K562 (cell line): ENCODE data around the gene MDFIC. TPM values are rescaled to one million over a fixed set of nuclear protein-coding genes. Genes with fewer than 3 reads are reported as not detected.

Experiments used
- ATAC-seq: fragments of 200-7000 bp; cut with Tn5 transposase; 3 replicates; pipeline ENCODE4 v1.9.1; 2020; ENCODE audit warnings: moderate library complexity
- BruUV-seq: library from RNA; stranded (reverse); fragments of 400-500 nt; replicated peaks from 2 replicates; lab custom pipeline; 2021; lab: Mats Ljungman, UMichigan
- CTCF ChIA-PET: fragments of 300-600 bp; formaldehyde crosslinking; extraction: SDS; loops from one replicate; lab custom pipeline; 2021; ENCODE audit warnings: low intra/inter-chr PET ratio; lab: Yijun Ruan, JAX
- POLR2A ChIA-PET: fragments of 300-600, 350-650 bp; sonication (Branson Sonifier 250); formaldehyde crosslinking; extraction: SDS; loops from one replicate; lab custom pipeline; 2021; ENCODE audit warnings: antibody characterized with exemption, inconsistent platforms; lab: Yijun Ruan, JAX
- DNase-seq, 4 experiments: peaks; one replicate each; pipeline versions ENCODE4 v3.0.0 to v3.0.0-alpha.2; 2011 to 2018; ENCODE audit warnings: low spot score in 3 of 4, mixed read lengths in 3 of 4; ENCODE audit errors: extremely low read depth in 1 of 4
- FAIRE-seq: peaks from 2 replicates; lab custom pipeline; 2011; peaks lifted over from hg19 to GRCh38; lab: Jason Lieb, UNC
- H2AFZ ChIP-seq: 2 replicates; pipeline ENCODE4 v1.6.0; 2011; ENCODE audit warnings: low read depth, low read length, control low read depth, inconsistent platforms
- H3K27ac ChIP-seq: fragments of 200-600 bp; 3 replicates; pipeline ENCODE4 v1.8.0; 2011; ENCODE audit warnings: low read depth, mild to moderate bottlenecking, control low read depth, inconsistent platforms, low read length, moderate library complexity, mixed read lengths; ENCODE audit errors: extremely low read depth
- H3K27me3 ChIP-seq, 2 experiments: fragments of 300-600 bp in 1 of 2; 2 replicates in 1 of 2; 3 replicates in 1 of 2; pipeline versions ENCODE4 v1.6.0 to v1.8.0; 2011; ENCODE audit warnings: inconsistent platforms in 2 of 2, low read length in 2 of 2, mild to moderate bottlenecking in 1 of 2, mixed read lengths in 1 of 2, moderate library complexity in 1 of 2; ENCODE audit not compliant: control insufficient read depth in 2 of 2, insufficient read depth in 2 of 2
- H3K36me3 ChIP-seq: fragments of 300-600 bp; 3 replicates; pipeline ENCODE4 v1.8.0; 2011; ENCODE audit warnings: mild to moderate bottlenecking, low read length, inconsistent platforms; ENCODE audit not compliant: control insufficient read depth, insufficient read depth
- H3K4me1 ChIP-seq, 2 experiments: fragments of 200-600 bp in 1 of 2; replicated peaks in 1 of 2; 2 replicates in 1 of 2; 3 replicates in 1 of 2; pipeline versions ENCODE4 v1.5.1 to v1.8.0; 2011; ENCODE audit warnings: inconsistent platforms in 2 of 2, low read length in 2 of 2, mild to moderate bottlenecking in 1 of 2, mixed read lengths in 1 of 2, moderate library complexity in 1 of 2; ENCODE audit not compliant: control insufficient read depth in 2 of 2, insufficient read depth in 2 of 2
- H3K4me2 ChIP-seq: 2 replicates; pipeline ENCODE4 v1.6.1; 2011; ENCODE audit warnings: low read length, control low read depth, inconsistent platforms, mixed read lengths; ENCODE audit not compliant: insufficient read depth
- H3K4me3 ChIP-seq: fragments of 200-600 bp; sonication (generic), shearing (Covaris generic); 2 replicates; pipeline ENCODE4 v1.5.1; 2016; ENCODE audit warnings: control low read depth, inconsistent platforms
- H3K79me2 ChIP-seq: fragments of 200-600 bp; 3 replicates; pipeline ENCODE4 v1.8.0; 2011; ENCODE audit warnings: low read length, inconsistent platforms; ENCODE audit not compliant: control insufficient read depth, insufficient read depth
- H3K9ac ChIP-seq, 2 experiments: 2 replicates each; pipeline versions ENCODE4 v1.6.0 to v1.6.1; 2011; ENCODE audit warnings: low read depth in 2 of 2, low read length in 2 of 2, control low read depth in 1 of 2, inconsistent platforms in 1 of 2, mild to moderate bottlenecking in 1 of 2, mixed read lengths in 1 of 2; ENCODE audit not compliant: insufficient read depth in 1 of 2
- H3K9me1 ChIP-seq: one replicate; pipeline ENCODE4 v1.6.0; 2011; ENCODE audit warnings: inconsistent platforms, mild to moderate bottlenecking, low read length, moderate library complexity; ENCODE audit not compliant: control insufficient read depth, insufficient read depth
- H3K9me3 ChIP-seq: replicated peaks from 2 replicates; pipeline ENCODE4 v1.5.1; 2011; ENCODE audit warnings: low read depth, low read length, inconsistent platforms; ENCODE audit not compliant: control insufficient read depth, insufficient read depth
- H4K20me1 ChIP-seq: replicated peaks from 2 replicates; pipeline ENCODE4 v1.6.1; 2011; ENCODE audit warnings: low read length, inconsistent platforms, mixed read lengths; ENCODE audit not compliant: control insufficient read depth, insufficient read depth
- FOS ChIP-seq: IDR thresholded peaks from 3 replicates; pipeline ENCODE4 v1.6.1; 2011; ENCODE audit not compliant: insufficient read length; ENCODE audit errors: extremely low read depth
- HINFP ChIP-seq: fragments of 450-650 bp; conservative IDR thresholded peaks from 2 replicates; pipeline ENCODE4 v1.6.1; 2016; ENCODE audit warnings: missing genetic modification characterization, low read depth, mild to moderate bottlenecking, control low read depth, missing compliant biosample characterization
- HIVEP1 ChIP-seq: fragments of 250-450 bp; sonication (Bioruptor Pico); IDR thresholded peaks from 2 replicates; pipeline ENCODE4 v1.4.0; 2020; ENCODE audit warnings: mild to moderate bottlenecking
- NUFIP1 ChIP-seq: fragments of 450-650 bp; IDR thresholded peaks from 2 replicates; pipeline ENCODE4 v1.6.1; 2018; ENCODE audit not compliant: partially characterized antibody
- PATZ1 ChIP-seq: fragments of 250-450 bp; sonication (Bioruptor Pico); IDR thresholded peaks from 2 replicates; pipeline ENCODE4 v1.5.0; 2020; ENCODE audit warnings: mild to moderate bottlenecking, borderline replicate concordance
- POLR2G ChIP-seq: fragments of 200-400 bp; formaldehyde crosslinking; IDR thresholded peaks from 2 replicates; pipeline ENCODE4 v1.6.1; 2017; ENCODE audit warnings: low read depth, mild to moderate bottlenecking, antibody characterized with exemption, low read length, moderate library complexity
- RBM34 ChIP-seq: fragments of 200-400 bp; formaldehyde crosslinking; IDR thresholded peaks from 2 replicates; pipeline ENCODE4 v1.6.1; 2018; ENCODE audit warnings: low read length, borderline replicate concordance; ENCODE audit not compliant: insufficient read depth
- ZNF561 ChIP-seq: fragments of 450-650 bp; formaldehyde crosslinking; conservative IDR thresholded peaks from 2 replicates; pipeline ENCODE4 v1.4.0; 2020; ENCODE audit warnings: mild to moderate bottlenecking, moderate library complexity
- WGBS: fragments of 100-300 bp; shearing (Covaris generic); methylation state at CpG from one replicate; pipeline ENCODE4 v1.1.6; 2016; ENCODE audit warnings: low coverage, mixed read lengths; ENCODE audit not compliant: insufficient coverage; ENCODE audit errors: missing lambda C conversion rate; 5-methylcytosine and 5-hydroxymethylcytosine counted together
- in situ Hi-C: fragments of 300-500 bp; cut with MboI; formaldehyde crosslinking; loops from 4 replicates; pipeline ENCODE4 v1.15.0; 2018; ENCODE audit warnings: inconsistent platforms, mixed read lengths
- intact Hi-C: fragments of 100-400 bp; cut with micrococcal nuclease; formaldehyde crosslinking; loops from 2 replicates; pipeline ENCODE4 v1.14.2; 2022
- polyA plus RNA-seq, 8 experiments: library from polyadenylated mRNA; depleted of rRNA in 4 of 8; stranded (reverse) in 5 of 8; unstranded in 3 of 8; fragments of >200 nt; fragmentation: Nextera tagmentation in 2 of 8; fragmentation: Illumina TruSeq in 1 of 8; extraction: Ambion mirVana in 2 of 8; extraction: Trizol in 1 of 8; gene quantifications; 2 replicates each; pipeline versions ENCODE4 v1.2.1 to v1.2.3, GENCODE V29; 2011 to 2014; ENCODE audit warnings: inconsistent platforms in 1 of 8, missing spikeins in 1 of 8
- total RNA-seq, 7 experiments: library from RNA; depleted of rRNA in 6 of 7; stranded (reverse); fragments of >200 nt in 6 of 7; fragmentation: Illumina TruSeq in 2 of 7; extraction: Trizol in 2 of 7; gene quantifications; 2 replicates each; pipeline versions ENCODE4 v1.2.1 to v1.2.3, GENCODE V29; 2011 to 2021; ENCODE audit warnings: low replicate concordance in 1 of 7
- TF ChIP-seq, protein P1 (sequence below): fragments of 250-450 bp; sonication (Bioruptor Pico); IDR thresholded peaks from 2 replicates; pipeline ENCODE4 v1.5.0; 2020; ENCODE audit warnings: mild to moderate bottlenecking
- TF ChIP-seq, protein P2 (sequence below): sonication (generic); formaldehyde crosslinking; IDR thresholded peaks from 2 replicates; pipeline ENCODE4 v1.8.1; 2023; ENCODE audit warnings: mild to moderate bottlenecking, missing genetic modification reagents

MDFIC gene
- total and polyA plus RNA-seq, 9 of the 15 experiments (the other 6 are each of a cell fraction or from before 2014, with no cell fraction given): 0.13 to 0.24 TPM; not detected in 7

GRCh38 chr7:114979803-114980507 is 58.1 kb downstream of the MDFIC start:
- H3K4me2 ChIP-seq: no peak overlapping the region
- 0% methylated on average over 4 of the region's 4 CpGs for WGBS
- no peaks in the 10 kb centered on the region for H3K27me3 ChIP-seq
- in situ Hi-C loops: no loop called here
- no TSS peak for BruUV-seq
- H4K20me1 ChIP-seq: no peaks in the 10 kb centered on the region
- no peak overlapping the region for H3K4me3 ChIP-seq
- H2AFZ ChIP-seq: no peak overlapping the region
- intact Hi-C loops: no loop called here
- H3K9ac ChIP-seq: no peak overlapping the region
- ATAC-seq: no peak
- H3K9me1 ChIP-seq: no peaks in the 10 kb centered on the region
- no peak overlapping the region for H3K27ac ChIP-seq
- peaks cover under 1% of the 10 kb centered on the region; the same call in 1 of the 2 replicates for H3K9me3 ChIP-seq
- FAIRE-seq: no peak
- TF ChIP-seq NUFIP1: no peak
- TF ChIP-seq HIVEP1 (CRISPR knock-in tag): no peak
- TF ChIP-seq PATZ1: no peak
- no peak for TF ChIP-seq ZNF561 (CRISPR knock-in tag)
- TF ChIP-seq HINFP (tag): no peak
- TF ChIP-seq FOS: no peak
- TF ChIP-seq RBM34: no peak
- TF ChIP-seq, protein P1, sequence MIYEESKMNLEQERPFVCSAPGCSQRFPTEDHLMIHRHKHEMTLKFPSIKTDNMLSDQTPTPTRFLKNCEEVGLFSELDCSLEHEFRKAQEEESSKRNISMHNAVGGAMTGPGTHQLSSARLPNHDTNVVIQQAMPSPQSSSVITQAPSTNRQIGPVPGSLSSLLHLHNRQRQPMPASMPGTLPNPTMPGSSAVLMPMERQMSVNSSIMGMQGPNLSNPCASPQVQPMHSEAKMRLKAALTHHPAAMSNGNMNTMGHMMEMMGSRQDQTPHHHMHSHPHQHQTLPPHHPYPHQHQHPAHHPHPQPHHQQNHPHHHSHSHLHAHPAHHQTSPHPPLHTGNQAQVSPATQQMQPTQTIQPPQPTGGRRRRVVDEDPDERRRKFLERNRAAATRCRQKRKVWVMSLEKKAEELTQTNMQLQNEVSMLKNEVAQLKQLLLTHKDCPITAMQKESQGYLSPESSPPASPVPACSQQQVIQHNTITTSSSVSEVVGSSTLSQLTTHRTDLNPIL (CRISPR knock-in tag): no peak
- no peak for TF ChIP-seq POLR2G
- TF ChIP-seq, protein P2, sequence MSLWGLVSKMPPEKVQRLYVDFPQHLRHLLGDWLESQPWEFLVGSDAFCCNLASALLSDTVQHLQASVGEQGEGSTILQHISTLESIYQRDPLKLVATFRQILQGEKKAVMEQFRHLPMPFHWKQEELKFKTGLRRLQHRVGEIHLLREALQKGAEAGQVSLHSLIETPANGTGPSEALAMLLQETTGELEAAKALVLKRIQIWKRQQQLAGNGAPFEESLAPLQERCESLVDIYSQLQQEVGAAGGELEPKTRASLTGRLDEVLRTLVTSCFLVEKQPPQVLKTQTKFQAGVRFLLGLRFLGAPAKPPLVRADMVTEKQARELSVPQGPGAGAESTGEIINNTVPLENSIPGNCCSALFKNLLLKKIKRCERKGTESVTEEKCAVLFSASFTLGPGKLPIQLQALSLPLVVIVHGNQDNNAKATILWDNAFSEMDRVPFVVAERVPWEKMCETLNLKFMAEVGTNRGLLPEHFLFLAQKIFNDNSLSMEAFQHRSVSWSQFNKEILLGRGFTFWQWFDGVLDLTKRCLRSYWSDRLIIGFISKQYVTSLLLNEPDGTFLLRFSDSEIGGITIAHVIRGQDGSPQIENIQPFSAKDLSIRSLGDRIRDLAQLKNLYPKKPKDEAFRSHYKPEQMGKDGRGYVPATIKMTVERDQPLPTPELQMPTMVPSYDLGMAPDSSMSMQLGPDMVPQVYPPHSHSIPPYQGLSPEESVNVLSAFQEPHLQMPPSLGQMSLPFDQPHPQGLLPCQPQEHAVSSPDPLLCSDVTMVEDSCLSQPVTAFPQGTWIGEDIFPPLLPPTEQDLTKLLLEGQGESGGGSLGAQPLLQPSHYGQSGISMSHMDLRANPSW: no peak
- no peak for DNase-seq
- POLR2A ChIA-PET: no interaction called here
- H3K79me2 ChIP-seq: no peaks in the 10 kb centered on the region
- H3K4me1 ChIP-seq: no peaks in the 10 kb centered on the region
- no peaks in the 10 kb centered on the region for H3K36me3 ChIP-seq
- CTCF ChIA-PET: no interaction called here
